A549 (cell line): ENCODE results near the gene SLC2A1. TPM values are rescaled to one million over a fixed set of nuclear protein-coding genes. Genes with fewer than 3 reads are reported as not detected.

Source experiments
- ATAC-seq, 2 experiments: fragments of 200-7000 bp in 1 of 2; fragments of >200 bp in 1 of 2; cut with Nextera tagmentation in 1 of 2; cut with Tn5 transposase in 1 of 2; 3 replicates each; pipeline versions ENCODE4 v1.8.0 to v1.9.1; 2018 to 2020; ENCODE audit warnings: mild to moderate bottlenecking in 1 of 2, moderate library complexity in 1 of 2
- CTCF ChIA-PET: fragments of 300-600 bp; sonication (Branson Sonifier 250); formaldehyde crosslinking; extraction: SDS; loops from one replicate; lab custom pipeline; 2021; ENCODE audit warnings: antibody characterized with exemption, inconsistent platforms; lab: Yijun Ruan, JAX
- POLR2A ChIA-PET: fragments of 350-600 bp; formaldehyde crosslinking; extraction: SDS; loops from one replicate; lab custom pipeline; 2021; ENCODE audit warnings: antibody characterized with exemption, inconsistent platforms; lab: Yijun Ruan, JAX
- DNase-seq, 2 experiments: peaks; one replicate each; pipeline versions ENCODE4 v3.0.0 to v3.0.0-alpha.2; 2011 to 2016; ENCODE audit warnings: low read depth in 1 of 2, low spot score in 1 of 2
- FAIRE-seq: peaks from 2 replicates; lab custom pipeline; 2011; peaks lifted over from hg19 to GRCh38; lab: Jason Lieb, UNC
- H3K27ac ChIP-seq, 2 experiments: fragments of >200 bp; sonication (Bioruptor Twin); formaldehyde crosslinking; 3 replicates each; pipeline ENCODE4 v1.5.1; 2016 to 2017
- H3K4me1 ChIP-seq: fragments of >200 bp; sonication (Bioruptor Twin); formaldehyde crosslinking; 3 replicates; pipeline ENCODE4 v1.6.1; 2016
- H3K4me2 ChIP-seq: fragments of >200 bp; sonication (Bioruptor Twin); formaldehyde crosslinking; 3 replicates; pipeline ENCODE4 v1.6.1; 2016
- H3K4me3 ChIP-seq: fragments of >200 bp; sonication (Bioruptor Twin); formaldehyde crosslinking; 3 replicates; pipeline ENCODE4 v1.5.1; 2016
- H3K9me3 ChIP-seq: fragments of >200 bp; sonication (Bioruptor Twin); formaldehyde crosslinking; 3 replicates; pipeline ENCODE4 v1.6.1; 2016
- CHD2 ChIP-seq: fragments of 150-350 bp; IDR thresholded peaks from 2 replicates; pipeline ENCODE4 v1.6.1; 2014; ENCODE audit warnings: low read length; ENCODE audit not compliant: partially characterized antibody
- ESRRA ChIP-seq: fragments of 150-350 bp; IDR thresholded peaks from 2 replicates; pipeline ENCODE4 v1.6.1; 2014; ENCODE audit warnings: mild to moderate bottlenecking, low read length, borderline replicate concordance
- FOSL2 ChIP-seq, 2 experiments: fragments of 450-650 bp in 1 of 2; fragments of >200 bp in 1 of 2; sonication (Bioruptor Twin) in 1 of 2; formaldehyde crosslinking; IDR thresholded peaks; 2 replicates each; pipeline versions ENCODE4 v1.5.0 to v1.6.1; 2016 to 2020; ENCODE audit warnings: mild to moderate bottlenecking in 1 of 2, moderate library complexity in 1 of 2
- FOXS1 ChIP-seq: fragments of 250-450 bp; sonication (Bioruptor Pico); IDR thresholded peaks from 2 replicates; pipeline ENCODE4 v1.5.0; 2020; ENCODE audit warnings: mild to moderate bottlenecking, moderate library complexity
- HDAC2 ChIP-seq: fragments of 200-600 bp; sonication (generic); IDR thresholded peaks from 2 replicates; pipeline ENCODE4 v1.6.1; 2016
- JUNB ChIP-seq: fragments of >200 bp; sonication (Bioruptor Twin); formaldehyde crosslinking; IDR thresholded peaks from 2 replicates; pipeline ENCODE4 v1.6.1; 2016
- MAFK ChIP-seq: fragments of 450-650 bp; IDR thresholded peaks from 2 replicates; pipeline ENCODE4 v1.6.1; 2014; ENCODE audit not compliant: partially characterized antibody
- MYC ChIP-seq: IDR thresholded peaks from 2 replicates; pipeline ENCODE4 v1.6.1; 2012; ENCODE audit warnings: mild to moderate bottlenecking, inconsistent platforms, low read length, improper control_type of control experiment, borderline replicate concordance
- NR3C1 ChIP-seq: fragments of >200 bp; sonication (Bioruptor Twin); formaldehyde crosslinking; IDR thresholded peaks from 3 replicates; pipeline ENCODE4 v1.6.1; 2017
- RAD21 ChIP-seq, 2 experiments: fragments of >200 bp in 1 of 2; sonication (Bioruptor Twin) in 1 of 2; formaldehyde crosslinking in 1 of 2; IDR thresholded peaks in 1 of 2; conservative IDR thresholded peaks in 1 of 2; 2 replicates in 1 of 2; 3 replicates in 1 of 2; pipeline ENCODE4 v1.6.1; 2012 to 2018; ENCODE audit warnings: inconsistent platforms in 1 of 2
- RARB ChIP-seq: fragments of 250-450 bp; sonication (Bioruptor Pico); IDR thresholded peaks from 2 replicates; pipeline ENCODE4 v1.8.0; 2021; ENCODE audit warnings: mild to moderate bottlenecking, moderate library complexity
- RNF2 ChIP-seq: fragments of 200-600 bp; sonication (generic); IDR thresholded peaks from 2 replicates; pipeline ENCODE4 v1.6.1; 2016; ENCODE audit warnings: low read depth, mild to moderate bottlenecking, antibody characterized with exemption, moderate library complexity, borderline replicate concordance
- SMC3 ChIP-seq: fragments of >200 bp; sonication (Bioruptor Twin); formaldehyde crosslinking; IDR thresholded peaks from 3 replicates; pipeline ENCODE4 v1.6.1; 2018; ENCODE audit warnings: inconsistent platforms
- SREBF2 ChIP-seq: fragments of 450-650 bp; IDR thresholded peaks from 2 replicates; pipeline ENCODE4 v1.6.1; 2014; ENCODE audit warnings: mild to moderate bottlenecking, moderate library complexity
- TFCP2L1 ChIP-seq: fragments of 250-450 bp; sonication (Bioruptor Pico); IDR thresholded peaks from 2 replicates; pipeline ENCODE4 v1.5.0; 2021; ENCODE audit warnings: mild to moderate bottlenecking
- ZC3H11A ChIP-seq: fragments of 450-650 bp; IDR thresholded peaks from 2 replicates; pipeline ENCODE4 v1.6.1; 2014; ENCODE audit warnings: antibody characterized with exemption, mild to moderate bottlenecking
- ZSCAN20 ChIP-seq: fragments of 250-450 bp; sonication (Bioruptor Pico); IDR thresholded peaks from 2 replicates; pipeline ENCODE4 v1.8.0; 2022; ENCODE audit warnings: mild to moderate bottlenecking, moderate library complexity
- WGBS: methylation state at CpG from one replicate; pipeline ENCODE4 v1.1.6; 2017; ENCODE audit errors: missing lambda C conversion rate; 5-methylcytosine and 5-hydroxymethylcytosine counted together
- polyA plus RNA-seq, 4 experiments: library from polyadenylated mRNA; depleted of rRNA in 3 of 4; stranded (reverse); fragments of >200 nt; fragmentation: RNase III in 1 of 4; extraction: RNeasy Plus Mini Kit Qiagen cat#74134 plus additional on column Dnase treatment in 1 of 4; gene quantifications; 2 replicates in 3 of 4; 3 replicates in 1 of 4; pipeline ENCODE4 v1.2.3, GENCODE V29; 2011 to 2017
- TF ChIP-seq, protein P1 (sequence below): fragments of 250-450 bp; sonication (Bioruptor Pico); IDR thresholded peaks from 2 replicates; pipeline ENCODE4 v1.5.0; 2020; ENCODE audit warnings: low read depth, mild to moderate bottlenecking, moderate library complexity
- TF ChIP-seq, protein P2 (sequence below): fragments of >200 bp; sonication (Bioruptor Twin); formaldehyde crosslinking; IDR thresholded peaks from 3 replicates; pipeline ENCODE4 v1.5.1; 2016
- TF ChIP-seq, protein P3 (sequence below): fragments of 200-600 bp; sonication (generic); IDR thresholded peaks from 2 replicates; pipeline ENCODE4 v1.6.1; 2016; ENCODE audit warnings: antibody characterized with exemption, mild to moderate bottlenecking, moderate library complexity
- TF ChIP-seq, protein P4 (sequence below): fragments of 150-350 bp; IDR thresholded peaks from 2 replicates; pipeline ENCODE4 v1.6.1; 2014; ENCODE audit warnings: low read depth, mild to moderate bottlenecking, low read length

Gene SLC2A1
- polyA plus RNA-seq, 2 of the 4 experiments (the other 2 are of a cell fraction), result 106 to 124 TPM

DNA sequence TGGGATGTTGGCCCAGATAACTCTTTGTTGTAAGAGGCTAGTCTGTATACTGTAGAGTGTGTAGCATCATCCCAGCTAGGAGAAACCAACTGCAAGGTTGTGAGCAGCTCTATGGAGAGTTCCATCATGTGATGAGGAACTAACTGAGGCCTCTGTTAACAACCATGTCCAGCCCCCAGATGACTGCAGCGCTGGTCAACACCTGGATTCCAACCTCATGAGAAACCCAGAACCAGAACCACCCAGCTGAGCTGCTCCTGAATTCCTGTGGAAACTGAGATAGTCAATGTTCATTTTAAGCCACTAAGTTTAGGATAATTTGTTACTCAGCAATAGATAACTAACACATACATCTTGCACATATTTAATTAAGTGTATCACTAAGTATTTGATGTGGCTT lies 41.6 kb upstream of the SLC2A1 start:
- no peak overlapping the region for H3K4me3 ChIP-seq
- no peak for ATAC-seq
- H3K4me2 ChIP-seq, result no peak overlapping the region
- no peak for DNase-seq
- POLR2A ChIA-PET, result no interaction called here
- no peak for TF ChIP-seq RAD21 (conservative IDR thresholded peaks at IDR 0.05 in 1 of 2, IDR thresholded peaks at IDR 0.05 in 1 of 2)
- no peak for TF ChIP-seq MAFK
- no peak for TF ChIP-seq FOSL2 (IDR thresholded peaks at IDR 0.05)
- TF ChIP-seq FOSL2 (CRISPR knock-in tag; IDR thresholded peaks at IDR 0.05), result no peak
- no peak for TF ChIP-seq HDAC2
- no peak for TF ChIP-seq FOXS1
- TF ChIP-seq SMC3, result no peak
- no peak for TF ChIP-seq RNF2
- TF ChIP-seq, protein P1, sequence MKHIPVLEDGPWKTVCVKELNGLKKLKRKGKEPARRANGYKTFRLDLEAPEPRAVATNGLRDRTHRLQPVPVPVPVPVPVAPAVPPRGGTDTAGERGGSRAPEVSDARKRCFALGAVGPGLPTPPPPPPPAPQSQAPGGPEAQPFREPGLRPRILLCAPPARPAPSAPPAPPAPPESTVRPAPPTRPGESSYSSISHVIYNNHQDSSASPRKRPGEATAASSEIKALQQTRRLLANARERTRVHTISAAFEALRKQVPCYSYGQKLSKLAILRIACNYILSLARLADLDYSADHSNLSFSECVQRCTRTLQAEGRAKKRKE (CRISPR knock-in tag), result no peak
- TF ChIP-seq MYC, result no peak
- no peak for TF ChIP-seq ESRRA
- no peak for TF ChIP-seq JUNB
- TF ChIP-seq, all 56 proteins: peak for 0
- FAIRE-seq, result no peak
- Histone ChIP-seq H3K27ac (no peak overlapping the region), H3K4me1 (no peaks in the 10 kb centered on the region), H3K9me3 (no peaks in the 10 kb centered on the region)
- CTCF ChIA-PET, result interaction anchor here (1.1 kb wide), 1 partner anchor 25 kb away, joined by 3 read pairs; no protein-coding TSS in a partner anchor
- whole genome bisulfite sequencing, result no CpG with 5 or more reads among the region's 1 CpG

DNA sequence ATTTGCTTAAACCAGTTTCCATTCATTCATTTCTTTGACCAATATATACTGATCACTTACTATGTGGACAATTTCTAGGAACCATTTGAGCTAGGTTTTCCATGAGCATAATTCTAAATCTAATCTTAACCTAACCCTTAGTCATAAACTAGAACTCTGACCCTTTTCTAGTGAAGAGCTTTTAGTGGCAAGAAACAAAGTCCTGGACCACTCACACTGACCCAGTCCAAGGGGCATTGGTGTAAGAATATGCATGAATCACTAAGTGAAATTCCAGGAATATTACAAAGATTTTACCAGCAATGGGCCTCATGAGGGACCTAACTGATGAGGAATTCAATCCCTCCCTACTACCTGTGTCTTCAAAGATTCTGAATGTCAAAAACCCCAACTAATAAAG lies 40.6 kb upstream of the SLC2A1 start:
- H3K27ac ChIP-seq, result no peak overlapping the region

More for the DNA sequence above, 40.6 kb upstream of the SLC2A1 start:
- DNase-seq (no peak), ATAC-seq (no peak), FAIRE-seq (no peak)
- TF ChIP-seq, protein P2, sequence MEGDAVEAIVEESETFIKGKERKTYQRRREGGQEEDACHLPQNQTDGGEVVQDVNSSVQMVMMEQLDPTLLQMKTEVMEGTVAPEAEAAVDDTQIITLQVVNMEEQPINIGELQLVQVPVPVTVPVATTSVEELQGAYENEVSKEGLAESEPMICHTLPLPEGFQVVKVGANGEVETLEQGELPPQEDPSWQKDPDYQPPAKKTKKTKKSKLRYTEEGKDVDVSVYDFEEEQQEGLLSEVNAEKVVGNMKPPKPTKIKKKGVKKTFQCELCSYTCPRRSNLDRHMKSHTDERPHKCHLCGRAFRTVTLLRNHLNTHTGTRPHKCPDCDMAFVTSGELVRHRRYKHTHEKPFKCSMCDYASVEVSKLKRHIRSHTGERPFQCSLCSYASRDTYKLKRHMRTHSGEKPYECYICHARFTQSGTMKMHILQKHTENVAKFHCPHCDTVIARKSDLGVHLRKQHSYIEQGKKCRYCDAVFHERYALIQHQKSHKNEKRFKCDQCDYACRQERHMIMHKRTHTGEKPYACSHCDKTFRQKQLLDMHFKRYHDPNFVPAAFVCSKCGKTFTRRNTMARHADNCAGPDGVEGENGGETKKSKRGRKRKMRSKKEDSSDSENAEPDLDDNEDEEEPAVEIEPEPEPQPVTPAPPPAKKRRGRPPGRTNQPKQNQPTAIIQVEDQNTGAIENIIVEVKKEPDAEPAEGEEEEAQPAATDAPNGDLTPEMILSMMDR, result no peak
- TF ChIP-seq NR3C1, result no peak
- no peak for TF ChIP-seq ZSCAN20 (CRISPR knock-in tag)
- no peak for TF ChIP-seq ZC3H11A
- no peak for TF ChIP-seq RAD21 (conservative IDR thresholded peaks at IDR 0.05 in 1 of 2, IDR thresholded peaks at IDR 0.05 in 1 of 2)
- TF ChIP-seq RARB (CRISPR knock-in tag), result no peak
- TF ChIP-seq, protein P1 (CRISPR knock-in tag), result no peak
- TF ChIP-seq, protein P3, sequence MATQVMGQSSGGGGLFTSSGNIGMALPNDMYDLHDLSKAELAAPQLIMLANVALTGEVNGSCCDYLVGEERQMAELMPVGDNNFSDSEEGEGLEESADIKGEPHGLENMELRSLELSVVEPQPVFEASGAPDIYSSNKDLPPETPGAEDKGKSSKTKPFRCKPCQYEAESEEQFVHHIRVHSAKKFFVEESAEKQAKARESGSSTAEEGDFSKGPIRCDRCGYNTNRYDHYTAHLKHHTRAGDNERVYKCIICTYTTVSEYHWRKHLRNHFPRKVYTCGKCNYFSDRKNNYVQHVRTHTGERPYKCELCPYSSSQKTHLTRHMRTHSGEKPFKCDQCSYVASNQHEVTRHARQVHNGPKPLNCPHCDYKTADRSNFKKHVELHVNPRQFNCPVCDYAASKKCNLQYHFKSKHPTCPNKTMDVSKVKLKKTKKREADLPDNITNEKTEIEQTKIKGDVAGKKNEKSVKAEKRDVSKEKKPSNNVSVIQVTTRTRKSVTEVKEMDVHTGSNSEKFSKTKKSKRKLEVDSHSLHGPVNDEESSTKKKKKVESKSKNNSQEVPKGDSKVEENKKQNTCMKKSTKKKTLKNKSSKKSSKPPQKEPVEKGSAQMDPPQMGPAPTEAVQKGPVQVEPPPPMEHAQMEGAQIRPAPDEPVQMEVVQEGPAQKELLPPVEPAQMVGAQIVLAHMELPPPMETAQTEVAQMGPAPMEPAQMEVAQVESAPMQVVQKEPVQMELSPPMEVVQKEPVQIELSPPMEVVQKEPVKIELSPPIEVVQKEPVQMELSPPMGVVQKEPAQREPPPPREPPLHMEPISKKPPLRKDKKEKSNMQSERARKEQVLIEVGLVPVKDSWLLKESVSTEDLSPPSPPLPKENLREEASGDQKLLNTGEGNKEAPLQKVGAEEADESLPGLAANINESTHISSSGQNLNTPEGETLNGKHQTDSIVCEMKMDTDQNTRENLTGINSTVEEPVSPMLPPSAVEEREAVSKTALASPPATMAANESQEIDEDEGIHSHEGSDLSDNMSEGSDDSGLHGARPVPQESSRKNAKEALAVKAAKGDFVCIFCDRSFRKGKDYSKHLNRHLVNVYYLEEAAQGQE, result no peak
- TF ChIP-seq HDAC2, result no peak
- TF ChIP-seq SREBF2, result no peak
- TF ChIP-seq MAFK, result no peak
- no peak for TF ChIP-seq CHD2
- TF ChIP-seq TFCP2L1 (CRISPR knock-in tag), result no peak
- TF ChIP-seq, protein P4, sequence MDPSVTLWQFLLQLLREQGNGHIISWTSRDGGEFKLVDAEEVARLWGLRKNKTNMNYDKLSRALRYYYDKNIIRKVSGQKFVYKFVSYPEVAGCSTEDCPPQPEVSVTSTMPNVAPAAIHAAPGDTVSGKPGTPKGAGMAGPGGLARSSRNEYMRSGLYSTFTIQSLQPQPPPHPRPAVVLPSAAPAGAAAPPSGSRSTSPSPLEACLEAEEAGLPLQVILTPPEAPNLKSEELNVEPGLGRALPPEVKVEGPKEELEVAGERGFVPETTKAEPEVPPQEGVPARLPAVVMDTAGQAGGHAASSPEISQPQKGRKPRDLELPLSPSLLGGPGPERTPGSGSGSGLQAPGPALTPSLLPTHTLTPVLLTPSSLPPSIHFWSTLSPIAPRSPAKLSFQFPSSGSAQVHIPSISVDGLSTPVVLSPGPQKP, result no peak
- ChIA-PET POLR2A (no interaction called here), CTCF (interaction anchor here (1.0 to 1.4 kb wide), 2 partner anchors 32 to 86 kb away, joined by 3 to 4 read pairs; no protein-coding TSS in a partner anchor)
- Histone ChIP-seq H3K4me1 (no peaks in the 10 kb centered on the region), H3K9me3 (no peaks in the 10 kb centered on the region), H3K4me2 (no peak overlapping the region), H3K4me3 (no peak overlapping the region)
